ENCODE data around the gene HOXA10.

Gene HOXA10

DNA sequence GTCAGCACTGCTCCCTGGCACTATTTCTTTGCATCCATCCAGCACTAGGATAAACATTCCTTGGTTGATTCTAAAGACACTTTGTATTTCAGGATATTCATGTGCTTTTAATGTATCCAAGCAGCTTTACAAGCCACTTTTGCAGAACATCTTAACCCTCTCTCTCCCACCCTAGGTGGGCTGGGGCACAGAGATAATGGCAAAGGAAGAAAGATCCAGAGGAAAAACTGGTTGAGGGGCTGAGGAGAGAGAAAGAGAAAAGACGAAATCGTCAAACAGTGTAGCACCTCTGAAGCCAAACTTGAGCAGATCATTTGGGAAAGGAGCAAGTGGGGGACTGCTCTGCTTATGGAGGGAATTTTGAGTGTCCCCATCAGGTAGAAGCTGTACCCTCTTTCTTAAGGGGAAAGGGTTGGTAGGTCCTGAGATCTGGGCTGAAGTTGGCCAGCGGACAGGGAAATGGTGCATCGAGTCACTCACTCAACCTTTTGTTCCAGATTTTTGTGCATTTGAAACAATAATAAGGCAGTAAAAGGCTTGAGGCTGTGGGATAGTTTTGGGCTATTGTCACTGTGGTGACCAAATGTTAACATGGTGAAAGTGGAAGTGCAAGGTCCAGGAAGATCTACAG is 30.0 kb upstream of the HOXA10 start:
- no peak for DNase-seq (ENCODE audit: low read depth in 2 of 3, low spot score in 1 of 3)

GRCh38 chr7:27203365-27203953 is 29.3 kb upstream of the HOXA10 start:
- no peak for DNase-seq (ENCODE audit: low read depth in 2 of 3, low spot score in 1 of 3)

- no peak for DNase-seq (ENCODE audit: low read depth in 2 of 3, low spot score in 1 of 3)
Observed at GRCh38 chr7:27202862-27203134, 28.7 kb upstream of the HOXA10 start.

DNA sequence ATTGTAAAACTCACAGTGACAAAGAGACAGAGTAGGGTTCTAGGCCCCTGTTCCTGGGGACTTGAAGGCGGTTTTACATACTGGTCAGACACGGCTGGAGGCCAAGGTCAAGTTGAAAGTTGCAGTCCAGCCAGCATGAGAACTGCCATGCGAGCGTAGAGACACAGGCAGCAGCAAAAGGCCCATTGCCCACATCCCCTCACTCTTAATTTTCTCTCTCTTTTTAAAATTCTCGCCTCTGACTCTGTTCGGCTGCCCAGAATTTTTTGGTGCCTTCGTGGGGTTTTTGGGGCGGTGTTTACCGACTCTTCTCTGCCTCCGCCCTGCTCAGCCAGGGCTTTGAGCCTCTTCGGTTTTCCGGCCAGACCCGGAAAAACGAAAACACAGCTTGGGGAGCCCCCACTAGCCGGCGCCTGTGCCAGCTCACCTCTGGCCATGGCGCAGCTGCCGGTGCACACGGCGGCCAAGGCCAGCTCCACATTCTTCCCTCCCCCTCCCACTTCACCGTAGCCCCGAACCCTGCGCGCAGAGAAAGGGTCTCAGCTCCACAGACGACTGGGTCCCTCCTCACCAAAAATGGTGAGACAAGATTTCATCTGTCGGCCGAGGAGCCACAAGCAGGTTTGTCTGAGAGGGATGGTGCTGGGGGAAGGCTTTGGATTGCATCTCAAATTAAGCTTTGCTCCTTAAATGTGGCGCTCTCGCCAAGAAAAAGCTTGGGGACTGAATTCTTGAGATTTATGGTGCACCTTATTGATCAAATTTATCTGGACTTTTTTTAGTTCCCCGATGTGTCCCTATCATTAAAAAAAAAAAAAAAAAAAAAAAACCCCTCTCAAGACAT is 28.1 kb upstream of the HOXA10 start:
- DNase-seq (ENCODE audit: low read depth in 2 of 3, low spot score in 1 of 3): no peak

DNA sequence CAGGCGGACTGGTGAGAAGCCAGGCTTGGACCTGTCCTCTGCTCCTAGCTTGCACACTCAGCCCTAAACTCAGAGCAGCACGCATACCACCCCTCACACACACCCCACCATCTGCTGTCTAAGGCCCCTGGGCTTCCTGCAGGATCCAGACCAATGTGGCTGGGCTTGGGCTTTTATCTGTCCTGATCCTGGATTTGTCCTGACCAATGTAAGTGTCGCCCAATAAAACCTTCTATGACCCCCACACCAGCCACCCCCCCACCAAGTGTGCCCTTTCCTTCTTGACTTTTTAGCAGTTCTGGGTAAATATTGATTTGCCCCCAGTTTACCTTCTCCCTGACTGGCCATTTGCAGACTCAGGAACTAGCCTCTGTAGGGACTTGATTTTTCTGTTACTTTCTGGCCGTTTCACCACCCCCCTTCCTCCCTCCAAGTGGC is 27.5 kb upstream of the HOXA10 start:
- DNase-seq (ENCODE audit: low read depth in 2 of 3, low spot score in 1 of 3): no peak

DNA sequence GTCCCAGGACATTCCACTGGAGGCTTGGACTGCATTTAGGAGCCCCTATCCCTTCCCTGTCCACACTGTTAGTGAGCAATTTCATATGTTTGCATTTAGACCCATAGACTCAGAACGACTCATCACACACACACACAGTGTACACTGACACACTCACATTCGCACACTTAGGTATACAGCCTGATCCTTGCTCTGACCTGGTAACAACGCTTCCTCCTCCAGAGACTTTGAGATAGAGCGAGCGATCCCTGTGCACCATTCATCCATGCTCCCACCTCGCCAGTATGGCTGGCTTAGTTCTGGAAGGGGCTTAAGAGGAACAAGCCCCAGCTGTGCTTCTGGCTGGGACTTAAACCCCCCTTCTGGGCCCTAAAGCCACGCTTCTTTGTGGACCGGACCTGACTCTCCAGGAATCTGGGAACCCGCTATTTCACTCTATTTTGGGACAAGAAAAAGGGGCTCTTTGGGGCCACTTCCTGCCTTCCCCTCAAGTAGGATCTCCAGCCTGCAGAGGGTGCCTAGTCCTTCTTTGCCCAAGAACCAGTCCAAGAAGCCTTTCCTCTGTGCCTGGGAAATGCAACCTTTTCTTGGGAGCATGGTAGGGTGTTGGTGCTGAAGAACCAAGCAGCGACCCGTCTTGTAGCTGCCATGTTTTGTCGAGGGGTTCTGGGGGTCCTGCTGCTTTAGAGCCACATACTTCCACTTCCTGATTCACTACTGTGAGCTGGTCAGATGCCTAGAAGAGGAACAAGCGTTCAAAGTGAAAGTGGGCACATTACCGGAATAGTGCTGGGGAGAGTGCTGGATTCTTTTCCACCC is 26.9 kb upstream of the HOXA10 start:
- DNase-seq (ENCODE audit: low read depth in 2 of 3, low spot score in 1 of 3): no peak

DNA sequence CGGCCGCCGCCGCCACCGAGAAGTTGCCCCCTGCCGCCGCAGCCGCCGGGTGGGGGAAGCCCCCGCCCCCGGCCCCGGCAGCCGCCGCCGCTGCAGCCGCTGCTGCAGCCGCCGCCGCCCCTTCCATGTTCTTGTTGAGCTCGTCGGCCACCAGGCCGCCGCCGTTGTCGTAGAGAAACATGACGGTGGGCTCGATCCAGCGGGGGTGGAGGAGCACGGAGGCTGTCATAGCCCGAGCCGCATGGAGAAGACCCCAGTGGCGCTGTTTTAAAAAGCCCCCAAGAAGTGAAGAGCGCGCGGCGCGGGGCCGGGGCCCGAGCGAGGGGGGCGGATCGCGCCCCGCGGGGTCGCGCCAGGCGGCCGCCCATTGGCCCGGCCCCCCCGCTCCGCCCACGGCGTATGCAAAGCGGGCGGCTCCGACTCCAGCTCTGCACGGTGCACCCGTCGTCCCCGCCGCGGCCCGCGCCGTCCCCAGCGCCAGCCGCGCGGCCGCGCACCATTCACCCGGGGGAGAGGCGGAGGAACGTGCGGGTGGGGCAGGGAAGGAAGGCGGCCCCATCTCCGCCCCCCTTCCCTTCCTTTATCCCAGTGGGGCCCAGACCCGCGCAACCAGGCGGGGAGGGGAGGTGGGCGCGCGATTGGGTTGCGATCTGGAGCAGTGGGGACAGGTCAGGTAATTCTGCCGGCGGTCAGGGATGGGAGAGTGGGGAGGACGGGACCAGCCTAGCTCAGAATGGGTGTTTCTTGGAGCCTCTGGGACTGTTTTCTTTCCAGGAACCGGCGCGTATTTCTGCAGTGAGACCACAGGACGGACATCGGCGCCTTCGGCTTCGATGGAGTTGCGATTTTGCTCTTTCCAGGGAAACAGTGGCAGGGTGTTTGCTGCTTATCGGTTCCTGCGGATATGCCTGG is 26.0 kb upstream of the HOXA10 start, which contains the start of gene HOXA13:
Gene HOXA13, minus strand, starts transcription at position 243 of the 912 bp plus-strand sequence. Its CDS starts 14 bp downstream, at position 229.
- DNase-seq (ENCODE audit: low read depth in 2 of 3, low spot score in 1 of 3): no peak

DNA sequence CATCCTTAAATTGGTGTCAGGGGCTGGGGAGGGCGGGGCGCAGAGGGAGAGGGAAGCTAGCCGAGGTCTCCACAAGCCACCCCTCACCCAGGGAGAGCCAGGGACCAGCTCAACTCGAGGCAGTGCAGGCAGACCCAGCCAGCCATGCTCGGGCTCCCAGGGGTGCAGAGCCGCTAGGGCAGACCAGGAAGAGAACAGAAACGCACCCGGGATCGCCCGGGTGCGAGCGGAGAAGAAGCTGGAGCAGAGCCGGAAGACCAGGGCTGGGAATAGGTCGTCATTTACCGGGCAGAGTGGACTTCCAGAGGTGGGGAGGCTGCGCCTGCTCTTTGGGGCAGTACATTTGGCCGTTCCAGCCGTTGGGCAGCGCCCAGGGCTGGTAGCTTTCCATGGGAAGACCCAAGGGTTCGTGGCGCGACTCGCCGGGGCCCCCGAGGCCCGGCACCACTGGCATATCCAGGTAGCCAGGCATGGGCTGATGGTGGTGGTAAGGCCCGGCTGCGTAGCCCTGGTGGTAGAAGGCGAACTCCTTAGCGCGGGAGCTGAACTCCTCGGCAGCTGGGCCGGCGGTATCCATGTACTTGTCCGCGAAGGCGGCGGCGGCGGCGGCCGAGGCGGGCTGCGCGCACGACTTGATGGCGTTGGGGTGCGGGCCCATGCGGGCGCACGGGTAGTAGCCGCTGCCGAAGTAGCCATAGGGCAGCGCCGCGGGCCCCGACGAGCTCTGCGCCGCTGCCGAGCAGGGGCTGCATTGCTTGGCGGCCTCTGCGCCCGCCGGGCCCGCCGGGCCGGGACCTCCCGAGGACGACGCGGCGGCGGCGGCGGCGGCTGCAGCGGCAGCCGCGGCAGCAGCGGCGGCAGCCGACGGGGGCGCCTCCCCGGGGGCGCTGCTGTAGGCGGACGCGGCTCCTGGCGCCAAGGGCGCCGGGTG is 25.0 kb upstream of the HOXA10 start:
- DNase-seq (ENCODE audit: low read depth in 2 of 3, low spot score in 1 of 3): no peak

DNA sequence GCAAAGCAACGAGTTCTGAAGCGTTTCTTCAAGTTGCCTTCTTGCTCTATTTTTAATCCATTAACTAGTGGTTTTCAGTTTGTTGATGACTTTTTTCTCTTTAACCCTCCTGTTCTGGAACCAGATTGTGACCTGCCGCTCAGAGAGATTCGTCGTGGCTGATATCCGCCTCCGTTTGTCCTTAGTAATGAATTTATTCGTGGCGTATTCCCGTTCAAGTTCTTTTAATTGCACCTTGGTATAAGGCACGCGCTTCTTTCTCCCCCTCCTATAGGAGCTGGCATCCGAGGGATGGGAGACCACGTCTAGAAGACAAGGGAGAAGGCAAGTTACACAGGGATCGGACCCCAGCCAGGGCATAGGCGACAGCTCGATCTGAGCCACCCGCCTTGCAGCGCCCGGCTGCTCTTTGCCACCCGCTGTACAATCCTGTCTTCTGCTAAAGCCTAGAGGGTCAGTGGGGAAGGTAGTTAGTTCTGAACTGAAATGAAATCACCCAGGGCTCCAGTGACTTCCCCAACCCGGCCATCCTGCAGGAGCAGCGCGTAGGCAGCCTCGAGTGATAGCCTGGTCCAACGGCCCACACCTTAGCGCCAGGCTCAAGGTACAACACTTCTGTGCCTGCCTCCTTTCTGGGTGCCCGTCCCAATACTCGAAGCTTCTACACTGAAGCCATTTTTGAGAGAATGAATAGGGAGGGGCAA is 24.2 kb upstream of the HOXA10 start:
- no peak for DNase-seq (ENCODE audit: low read depth in 2 of 3, low spot score in 1 of 3)

GRCh38 chr7:27197137-27198042 is 23.3 kb upstream of the HOXA10 start:
- DNase-seq (ENCODE audit: low read depth in 2 of 3, low spot score in 1 of 3): no peak

GRCh38 chr7:27196287-27196767 is 22.2 kb upstream of the HOXA10 start:
- peak; percentile 69 to 87 (median 79) for DNase-seq (ENCODE audit: low read depth in 2 of 3, low spot score in 1 of 3)

- DNase-seq (ENCODE audit: low read depth in 2 of 3, low spot score in 1 of 3): no peak
Observed at GRCh38 chr7:27194686-27195379, 20.7 kb upstream of the HOXA10 start.

GRCh38 chr7:27194002-27194352 is 19.9 kb upstream of the HOXA10 start:
- no peak for DNase-seq (ENCODE audit: low read depth in 2 of 3, low spot score in 1 of 3)

- DNase-seq (ENCODE audit: low read depth in 2 of 3, low spot score in 1 of 3): no peak
Observed at GRCh38 chr7:27193335-27194001, 19.3 kb upstream of the HOXA10 start.

DNA sequence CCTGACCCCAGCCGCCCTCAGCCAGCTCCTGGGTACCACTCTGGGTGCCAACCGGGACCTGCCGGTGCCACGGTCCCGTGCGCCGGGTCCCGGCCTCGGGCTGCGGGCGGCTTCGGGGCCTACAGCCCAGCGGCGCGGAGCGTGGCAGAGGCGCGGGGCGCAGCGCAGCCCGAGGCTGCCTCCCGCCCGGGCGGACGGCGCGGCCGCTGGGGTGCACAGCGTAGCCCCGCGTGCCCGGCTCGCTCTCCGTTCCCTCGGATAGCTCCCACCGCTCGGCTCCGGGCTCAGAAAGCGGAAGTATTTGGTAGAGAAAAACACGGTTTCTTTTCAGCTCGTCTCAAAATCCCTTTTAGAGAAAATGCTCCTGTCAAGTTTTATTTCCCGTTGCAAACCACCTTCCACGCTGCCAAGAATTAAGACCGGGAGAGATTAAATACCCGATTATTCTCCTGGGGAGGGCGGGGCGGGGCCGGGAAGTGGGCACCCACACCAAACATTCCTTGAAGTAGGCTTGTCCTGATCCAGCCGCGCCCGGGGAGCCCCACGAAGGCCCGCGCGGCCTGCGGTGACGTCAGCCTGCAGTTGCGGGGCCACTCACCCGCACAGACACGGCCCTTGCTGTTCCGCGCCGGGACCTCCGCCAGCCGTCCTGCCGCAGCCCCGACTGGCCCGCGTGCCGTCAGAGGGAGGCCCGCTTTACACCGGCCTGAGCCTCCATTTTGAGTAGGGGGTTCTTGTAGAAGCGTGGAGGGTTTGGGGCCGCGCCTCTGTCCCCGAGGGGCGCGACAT is 18.6 kb upstream of the HOXA10 start:
- no peak for DNase-seq (ENCODE audit: low read depth in 2 of 3, low spot score in 1 of 3)

Data from stimulated activated CD4-positive, alpha-beta T cell treated with anti-CD3 and anti-CD28 coated beads, Interleukin-12 subunit alpha, Interleukin-12 subunit beta, amount 100 ng/mL, for 48 hours (primary cell).